Inflammatory macrophage (primary cell): ENCODE measurements around the gene SEPSECS.
"Not testable (repeated sequence)": the region's sequence is repeated elsewhere in the genome, so short reads cannot be mapped to it uniquely, and the experiment has no call there.

ENCODE experiments used
- DNase-seq, 2 donors: peaks; one replicate each; pipeline ENCODE4 v3.0.0-alpha.2; 2020 to 2022

The SEPSECS gene

GRCh38 chr4:25109511-25109910 lies 50.7 kb downstream of the SEPSECS start:
- peak in 1 of 2 donors; percentile 32 for DNase-seq

GRCh38 chr4:25108556-25108955 lies 51.7 kb downstream of the SEPSECS start:
- DNase-seq: no peak

- no peak for DNase-seq
These were observed 52.3 kb downstream of the SEPSECS start for GRCh38 chr4:25107827-25108516.

GRCh38 chr4:25106363-25107151 lies 53.7 kb downstream of the SEPSECS start:
- no peak for DNase-seq

- peak; percentile 15 to 20 for DNase-seq
These were observed 55.7 kb downstream of the SEPSECS start for GRCh38 chr4:25104591-25104990.

GRCh38 chr4:25103418-25103817 lies 56.8 kb downstream of the SEPSECS start:
- DNase-seq: no peak

- DNase-seq: no peak
These were observed 58.4 kb downstream of the SEPSECS start for GRCh38 chr4:25101836-25102235.

GRCh38 chr4:25100710-25101109 lies 59.5 kb downstream of the SEPSECS start:
- no peak for DNase-seq

GRCh38 chr4:25100021-25100555 lies 60.2 kb downstream of the SEPSECS start:
- DNase-seq: no peak

GRCh38 chr4:25098964-25099891 lies 61.0 kb downstream of the SEPSECS start:
- DNase-seq: no peak

GRCh38 chr4:25096981-25097443 lies 63.2 kb downstream of the SEPSECS start:
- no peak for DNase-seq

- DNase-seq: no peak
These were observed 63.8 kb downstream of the SEPSECS start for GRCh38 chr4:25096251-25096980.

GRCh38 chr4:25095837-25096236 lies 64.4 kb downstream of the SEPSECS start:
- no peak for DNase-seq

- DNase-seq: no peak
These were observed 68.1 kb downstream of the SEPSECS start for GRCh38 chr4:25092139-25092538.

GRCh38 chr4:25090516-25090915 lies 69.7 kb downstream of the SEPSECS start:
- DNase-seq: no peak

GRCh38 chr4:25089051-25089763 lies 71.0 kb downstream of the SEPSECS start:
- DNase-seq: no peak

GRCh38 chr4:25088093-25088952 lies 71.9 kb downstream of the SEPSECS start:
- DNase-seq: peak; percentile 36 to 73

GRCh38 chr4:25085671-25086070 lies 74.6 kb downstream of the SEPSECS start:
- DNase-seq: peak; percentile 79 to 85

GRCh38 chr4:25083441-25083840 lies 76.8 kb downstream of the SEPSECS start:
- not testable (repeated sequence) for DNase-seq

GRCh38 chr4:25081866-25082471 lies 78.3 kb downstream of the SEPSECS start:
- DNase-seq: no peak
